Stimulated activated CD8-positive, alpha-beta memory T cell treated with anti-CD3 and anti-CD28 coated beads, Interleukin-7, amount 100 ng/mL, for 24 hours (primary cell): ENCODE data around the gene TIMM17A.
A peak's percentile ranks its signal among the peaks of the same experiment; 100 is the strongest.

Source experiments
- DNase-seq: peaks from one replicate; pipeline ENCODE4 v3.0.0-alpha.2; 2020; ENCODE audit warnings: low read depth

TIMM17A gene

GRCh38 chr1:201955009-201955728, at the start of gene TIMM17A:
Gene TIMM17A (plus strand): TSS chr1:201955503. CDS start chr1:201955527, 24 bp downstream.
- peak; percentile 91 for DNase-seq

- no peak for DNase-seq
Measured at GRCh38 chr1:201906336-201906735, 49.0 kb upstream of the TIMM17A start.

GRCh38 chr1:201907621-201908020, 47.7 kb upstream of the TIMM17A start:
- DNase-seq, result no peak

- no peak for DNase-seq
Measured at GRCh38 chr1:201911826-201912571, 43.3 kb upstream of the TIMM17A start.

- DNase-seq, result no peak
Measured at GRCh38 chr1:201912832-201913231, 42.5 kb upstream of the TIMM17A start.

GRCh38 chr1:201914456-201915235, 40.7 kb upstream of the TIMM17A start:
- no peak for DNase-seq

GRCh38 chr1:201916649-201917249, 38.6 kb upstream of the TIMM17A start:
- no peak for DNase-seq

- DNase-seq, result no peak
Measured at GRCh38 chr1:201917362-201918033, 37.8 kb upstream of the TIMM17A start.

- DNase-seq, result no peak
Measured at GRCh38 chr1:201918343-201918742, 37.0 kb upstream of the TIMM17A start.

GRCh38 chr1:201921952-201922558, 33.2 kb upstream of the TIMM17A start:
- no peak for DNase-seq

GRCh38 chr1:201925301-201925567, 30.1 kb upstream of the TIMM17A start:
- no peak for DNase-seq

- no peak for DNase-seq
Measured at GRCh38 chr1:201925981-201926645, 29.2 kb upstream of the TIMM17A start.

- no peak for DNase-seq
Measured at GRCh38 chr1:201928266-201928665, 27.0 kb upstream of the TIMM17A start.

- no peak for DNase-seq
Measured at GRCh38 chr1:201930137-201930536, 25.2 kb upstream of the TIMM17A start.

- no peak for DNase-seq
Measured at GRCh38 chr1:201930803-201931202, 24.5 kb upstream of the TIMM17A start.

- no peak for DNase-seq
Measured at GRCh38 chr1:201933840-201934430, 21.4 kb upstream of the TIMM17A start.

- no peak for DNase-seq
Measured at GRCh38 chr1:201937624-201938213, 17.6 kb upstream of the TIMM17A start.

- DNase-seq, result no peak
Measured at GRCh38 chr1:201938440-201939035, 16.8 kb upstream of the TIMM17A start.

- DNase-seq, result no peak
Measured at GRCh38 chr1:201939148-201939547, 16.2 kb upstream of the TIMM17A start.

- DNase-seq, result no peak
Measured at GRCh38 chr1:201939574-201939973, 15.7 kb upstream of the TIMM17A start.
